ENCODE measurements around the gene GNA15.

The GNA15 gene

DNA sequence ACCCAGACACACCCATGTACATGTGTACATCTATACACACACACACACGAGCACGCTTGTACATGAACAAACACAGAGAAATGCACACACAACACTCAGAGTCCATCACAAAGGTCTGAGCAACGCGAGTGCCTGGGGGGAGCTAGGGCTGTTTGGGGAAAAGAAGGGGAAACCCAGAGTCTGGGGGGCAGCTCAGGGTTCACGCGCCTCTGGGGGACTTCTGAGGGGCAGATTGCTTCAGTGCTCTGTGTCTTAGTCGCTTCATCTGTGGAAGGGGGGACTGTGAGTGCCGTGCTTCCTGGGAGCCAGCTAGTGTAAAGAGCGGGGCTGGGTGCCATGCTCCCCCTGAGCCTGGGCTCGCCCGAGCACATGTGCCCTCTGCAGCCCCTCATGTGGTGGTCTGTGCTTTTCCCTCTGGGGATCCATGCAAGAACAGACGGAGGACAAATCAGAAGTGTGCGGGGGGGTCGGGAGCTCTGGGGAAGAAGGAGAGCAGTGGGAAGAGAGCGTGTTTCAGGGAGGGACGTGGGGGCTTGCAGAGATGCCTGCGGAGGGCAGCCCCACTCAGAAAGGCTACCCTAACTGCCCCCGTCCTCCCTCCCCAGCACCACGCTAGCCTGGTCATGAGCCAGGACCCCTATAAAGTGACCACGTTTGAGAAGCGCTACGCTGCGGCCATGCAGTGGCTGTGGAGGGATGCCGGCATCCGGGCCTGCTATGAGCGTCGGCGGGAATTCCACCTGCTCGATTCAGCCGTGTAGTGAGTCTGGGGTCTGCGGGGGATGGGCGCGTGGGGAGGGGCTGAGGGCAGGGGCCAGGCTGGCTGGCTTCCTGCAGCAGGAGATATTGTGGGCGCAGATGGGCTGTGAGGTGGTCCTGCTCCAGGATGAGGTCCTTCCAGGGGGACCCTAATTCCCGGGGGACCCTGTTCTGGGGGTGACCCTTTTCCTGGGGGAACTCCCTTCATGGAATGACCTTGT lies 14.0 kb downstream of the GNA15 start:
- no peaks in the 10 kb centered on the region for H3K9me2 ChIP-seq (replicated peaks; ENCODE audit: control insufficient read depth, low read length)
- no peaks in the 10 kb centered on the region for H3F3A ChIP-seq (ENCODE audit: control insufficient read depth, insufficient read depth)
- H3K27ac ChIP-seq (ENCODE audit: low read depth, low read length) = no peak overlapping the region
- no peak overlapping the region for H3K4me2 ChIP-seq (ENCODE audit: low read length)
- no peak overlapping the region for H3K4me3 ChIP-seq (ENCODE audit: low read length)
- H3K27me3 ChIP-seq (ENCODE audit: control insufficient read depth, low read length) = 0 out of 2 replicates have a peak, but pooled peaks cover 3% of the 10 kb centered on the region
- no peak for TF ChIP-seq EZH2phosphoT487 (IDR thresholded peaks at IDR 0.05; ENCODE audit: borderline replicate concordance, low read length)
- H3K4me1 ChIP-seq (ENCODE audit: control insufficient read depth, low read length) = peaks cover 13% of the 10 kb centered on the region
- no peaks in the 10 kb centered on the region; the same call in 1 of the 2 replicates for H3K9me3 ChIP-seq (ENCODE audit: control insufficient read depth, insufficient read depth, low read length)
- no peaks in the 10 kb centered on the region for H3K36me3 ChIP-seq (ENCODE audit: control insufficient read depth, low read length)
- no peaks in the 10 kb centered on the region for H3K79me2 ChIP-seq (ENCODE audit: control insufficient read depth, low read length)
- H4K20me1 ChIP-seq (ENCODE audit: control insufficient read depth, insufficient read depth, low read depth, low read length) = no peaks in the 10 kb centered on the region

DNA sequence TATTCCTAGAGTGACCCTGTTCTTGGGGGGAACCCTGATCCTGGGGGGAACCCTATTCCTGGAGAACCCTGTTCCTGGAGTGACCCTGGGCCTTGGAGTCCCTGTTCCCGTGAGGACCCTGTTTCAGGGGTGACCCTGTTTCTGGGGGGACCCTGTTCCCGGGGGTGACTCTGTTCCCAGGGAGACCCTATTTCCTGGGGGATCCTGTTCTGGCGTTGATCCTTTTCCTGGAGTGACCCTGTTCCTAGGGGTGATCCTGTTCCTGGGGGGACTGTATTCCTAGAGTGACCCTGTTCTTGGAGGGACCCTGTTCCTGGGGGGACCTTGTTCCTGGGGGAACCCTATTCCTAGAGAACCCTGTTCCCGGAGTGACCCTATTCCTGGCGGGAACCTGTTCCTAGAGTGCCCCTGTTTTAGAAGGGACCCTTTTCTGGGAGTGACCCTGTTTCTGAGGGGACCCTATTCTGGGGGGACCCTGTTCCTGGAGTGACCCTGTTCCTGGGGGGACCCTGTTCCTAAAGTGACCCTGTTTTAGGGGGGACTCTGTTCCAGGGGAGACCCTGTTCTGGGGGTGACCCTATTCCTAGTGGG lies 15.0 kb downstream of the GNA15 start:
- H3K36me3 ChIP-seq (ENCODE audit: control insufficient read depth, low read length) = no peaks in the 10 kb centered on the region
- H3K79me2 ChIP-seq (ENCODE audit: control insufficient read depth, low read length) = no peaks in the 10 kb centered on the region
- H3K4me3 ChIP-seq (ENCODE audit: low read length) = no peak overlapping the region
- no peaks in the 10 kb centered on the region for H3K9me2 ChIP-seq (replicated peaks; ENCODE audit: control insufficient read depth, low read length)
- H3F3A ChIP-seq (ENCODE audit: control insufficient read depth, insufficient read depth) = no peaks in the 10 kb centered on the region
- H3K9me3 ChIP-seq (ENCODE audit: control insufficient read depth, insufficient read depth, low read length) = no peaks in the 10 kb centered on the region; the same call in 1 of the 2 replicates
- H3K27ac ChIP-seq (ENCODE audit: low read depth, low read length) = no peak overlapping the region
- no peaks in the 10 kb centered on the region for H4K20me1 ChIP-seq (ENCODE audit: control insufficient read depth, insufficient read depth, low read depth, low read length)
- H3K27me3 ChIP-seq (ENCODE audit: control insufficient read depth, low read length) = 0 out of 2 replicates have a peak, but pooled peaks cover 3% of the 10 kb centered on the region
- TF ChIP-seq, protein P1, sequence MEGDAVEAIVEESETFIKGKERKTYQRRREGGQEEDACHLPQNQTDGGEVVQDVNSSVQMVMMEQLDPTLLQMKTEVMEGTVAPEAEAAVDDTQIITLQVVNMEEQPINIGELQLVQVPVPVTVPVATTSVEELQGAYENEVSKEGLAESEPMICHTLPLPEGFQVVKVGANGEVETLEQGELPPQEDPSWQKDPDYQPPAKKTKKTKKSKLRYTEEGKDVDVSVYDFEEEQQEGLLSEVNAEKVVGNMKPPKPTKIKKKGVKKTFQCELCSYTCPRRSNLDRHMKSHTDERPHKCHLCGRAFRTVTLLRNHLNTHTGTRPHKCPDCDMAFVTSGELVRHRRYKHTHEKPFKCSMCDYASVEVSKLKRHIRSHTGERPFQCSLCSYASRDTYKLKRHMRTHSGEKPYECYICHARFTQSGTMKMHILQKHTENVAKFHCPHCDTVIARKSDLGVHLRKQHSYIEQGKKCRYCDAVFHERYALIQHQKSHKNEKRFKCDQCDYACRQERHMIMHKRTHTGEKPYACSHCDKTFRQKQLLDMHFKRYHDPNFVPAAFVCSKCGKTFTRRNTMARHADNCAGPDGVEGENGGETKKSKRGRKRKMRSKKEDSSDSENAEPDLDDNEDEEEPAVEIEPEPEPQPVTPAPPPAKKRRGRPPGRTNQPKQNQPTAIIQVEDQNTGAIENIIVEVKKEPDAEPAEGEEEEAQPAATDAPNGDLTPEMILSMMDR (IDR thresholded peaks at IDR 0.05; ENCODE audit: low read depth, low read length, poor library complexity, severe bottlenecking) = no peak
- no peak for TF ChIP-seq EZH2phosphoT487 (IDR thresholded peaks at IDR 0.05; ENCODE audit: borderline replicate concordance, low read length)
- peaks cover 21% of the 10 kb centered on the region for H3K4me1 ChIP-seq (ENCODE audit: control insufficient read depth, low read length)
- no peak overlapping the region for H3K4me2 ChIP-seq (ENCODE audit: low read length)

DNA sequence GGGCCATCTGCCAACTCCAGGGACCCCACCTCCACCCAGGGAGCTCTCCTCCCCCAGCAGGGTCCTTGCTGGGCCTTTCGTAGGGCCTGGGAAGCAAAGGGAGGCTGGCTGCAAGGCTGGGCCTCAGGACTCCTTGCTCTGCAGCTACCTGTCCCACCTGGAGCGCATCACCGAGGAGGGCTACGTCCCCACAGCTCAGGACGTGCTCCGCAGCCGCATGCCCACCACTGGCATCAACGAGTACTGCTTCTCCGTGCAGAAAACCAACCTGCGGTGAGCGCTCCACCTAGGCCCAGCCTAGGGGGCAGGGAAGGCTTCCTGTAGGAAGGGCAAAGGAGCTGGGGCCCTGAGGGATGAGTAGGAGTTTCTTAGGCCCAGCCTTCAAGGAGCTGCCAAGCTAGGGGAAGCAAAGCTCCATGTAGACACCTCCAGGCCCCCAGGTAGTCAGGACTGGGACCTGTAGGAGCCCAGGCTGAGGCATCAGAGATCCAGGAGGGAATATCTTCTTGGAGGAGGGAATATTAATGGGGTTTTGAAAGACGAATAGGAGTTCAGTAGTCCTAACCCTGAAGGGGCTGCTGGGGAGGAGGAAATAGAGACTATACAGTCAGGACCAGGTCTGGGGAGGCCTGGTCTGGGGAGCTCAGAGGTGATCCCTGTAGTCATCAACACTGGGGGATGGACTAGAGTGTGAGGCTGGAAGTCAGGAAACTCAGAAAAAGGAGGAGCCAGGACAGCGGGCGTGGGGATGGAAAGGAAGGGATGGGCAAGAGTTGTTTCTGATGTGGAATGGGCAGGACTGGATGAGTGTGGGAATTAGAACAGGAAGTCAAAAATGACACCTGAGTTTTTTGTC lies 16.0 kb downstream of the GNA15 start:
- H3K27ac ChIP-seq (ENCODE audit: low read depth, low read length) = no peak overlapping the region
- no peaks in the 10 kb centered on the region for H3K79me2 ChIP-seq (ENCODE audit: control insufficient read depth, low read length)
- H3K36me3 ChIP-seq (ENCODE audit: control insufficient read depth, low read length) = no peaks in the 10 kb centered on the region
- no peak for TF ChIP-seq EZH2phosphoT487 (IDR thresholded peaks at IDR 0.05; ENCODE audit: borderline replicate concordance, low read length)
- TF ChIP-seq, protein P1 (IDR thresholded peaks at IDR 0.05; ENCODE audit: low read depth, low read length, poor library complexity, severe bottlenecking) = no peak
- H3K9me3 ChIP-seq (ENCODE audit: control insufficient read depth, insufficient read depth, low read length) = no peaks in the 10 kb centered on the region; the same call in 1 of the 2 replicates
- H3K4me1 ChIP-seq (ENCODE audit: control insufficient read depth, low read length) = peaks cover 16% of the 10 kb centered on the region
- H3F3A ChIP-seq (ENCODE audit: control insufficient read depth, insufficient read depth) = no peaks in the 10 kb centered on the region
- no peak overlapping the region for H3K4me2 ChIP-seq (ENCODE audit: low read length)
- H4K20me1 ChIP-seq (ENCODE audit: control insufficient read depth, insufficient read depth, low read depth, low read length) = no peaks in the 10 kb centered on the region
- H3K4me3 ChIP-seq (ENCODE audit: low read length) = no peak overlapping the region
- no peaks in the 10 kb centered on the region for H3K9me2 ChIP-seq (replicated peaks; ENCODE audit: control insufficient read depth, low read length)
- 0 out of 2 replicates have a peak, but pooled peaks cover 3% of the 10 kb centered on the region for H3K27me3 ChIP-seq (ENCODE audit: control insufficient read depth, low read length)
